GM18499 (cell line): ENCODE data around the gene MTG2.
A peak's percentile ranks its signal among the peaks of the same experiment; 100 is the strongest.

Experiments
- ATAC-seq: cut with Tn5 transposase; IDR thresholded peaks from one replicate; pipeline ENCODE4 v1.9.1; 2021; ENCODE audit warnings: moderate number of reproducible peaks; ENCODE audit not compliant: insufficient read depth, unreplicated experiment

Gene MTG2

DNA sequence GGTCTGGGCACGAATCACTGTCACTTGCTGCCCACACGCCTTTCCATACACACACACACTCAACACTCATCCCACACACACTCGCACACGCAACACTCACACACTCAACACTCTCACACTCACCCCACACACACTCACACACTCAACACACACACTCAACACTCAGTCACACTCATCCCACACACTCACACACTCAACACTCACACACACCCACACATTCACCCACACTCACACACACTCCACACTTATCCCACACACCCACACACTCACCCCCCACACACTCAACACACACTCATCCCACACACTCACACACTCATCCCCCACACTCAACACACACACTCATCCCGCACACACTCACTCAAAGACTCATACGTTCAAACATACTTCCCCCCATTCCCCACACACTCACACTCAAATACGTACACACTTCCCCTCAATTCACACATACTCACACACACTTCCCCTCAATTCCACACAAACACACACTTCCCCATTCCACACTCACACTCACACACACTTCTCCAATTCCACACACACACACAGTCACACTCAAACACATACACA lies 46.2 kb downstream of the MTG2 start:
- no peak for ATAC-seq

DNA sequence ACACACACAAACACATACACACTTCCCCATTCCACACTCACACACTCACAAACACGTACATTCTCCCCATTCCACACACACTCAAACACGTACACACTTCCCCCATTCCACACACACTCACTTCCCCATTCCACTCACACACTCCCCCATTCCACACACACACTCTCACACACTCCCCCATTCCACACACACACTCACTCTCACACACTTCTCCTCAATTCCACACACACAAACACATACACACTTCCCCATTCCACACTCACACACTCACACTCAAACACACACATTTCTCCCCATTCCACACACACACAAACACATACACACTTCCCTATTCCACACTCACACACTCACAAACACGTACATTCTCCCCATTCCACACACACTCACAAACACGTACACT lies 46.8 kb downstream of the MTG2 start:
- no peak for ATAC-seq

DNA sequence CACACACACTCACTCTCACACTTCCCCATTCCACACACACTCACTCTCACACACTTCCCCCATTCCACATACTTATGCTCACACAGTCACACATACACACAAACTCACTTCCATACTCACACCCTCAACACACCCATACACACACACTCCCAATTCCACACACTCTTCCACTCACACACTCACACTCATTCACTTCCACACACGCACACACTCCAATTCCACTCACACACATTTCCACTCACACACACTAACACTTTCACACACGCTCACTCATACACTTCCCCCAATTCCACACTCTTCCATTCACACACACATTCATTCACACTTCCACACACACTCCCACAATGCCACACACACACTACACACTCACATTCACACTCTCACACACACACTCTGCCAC lies 47.4 kb downstream of the MTG2 start:
- no peak for ATAC-seq

DNA sequence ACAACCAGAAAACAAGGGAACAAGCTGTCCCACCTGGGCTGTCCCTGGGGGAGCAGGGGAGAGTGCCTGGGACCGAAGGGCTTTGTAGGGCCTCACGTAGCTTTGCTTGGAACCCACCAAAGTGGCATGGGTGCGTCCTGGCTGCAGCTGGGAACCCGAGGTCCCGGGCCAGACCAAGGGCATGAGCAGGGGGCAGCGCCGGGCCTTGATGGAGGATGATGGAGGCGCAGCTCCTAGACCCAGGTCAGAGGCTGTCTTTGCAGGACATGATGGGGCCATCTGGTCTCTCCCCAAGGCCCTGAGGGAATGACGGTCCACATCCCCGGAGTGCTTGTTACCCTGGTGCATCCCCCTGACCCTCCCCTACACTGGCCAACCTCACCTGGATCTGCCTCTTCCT lies 47.9 kb downstream of the MTG2 start:
- no peak for ATAC-seq

DNA sequence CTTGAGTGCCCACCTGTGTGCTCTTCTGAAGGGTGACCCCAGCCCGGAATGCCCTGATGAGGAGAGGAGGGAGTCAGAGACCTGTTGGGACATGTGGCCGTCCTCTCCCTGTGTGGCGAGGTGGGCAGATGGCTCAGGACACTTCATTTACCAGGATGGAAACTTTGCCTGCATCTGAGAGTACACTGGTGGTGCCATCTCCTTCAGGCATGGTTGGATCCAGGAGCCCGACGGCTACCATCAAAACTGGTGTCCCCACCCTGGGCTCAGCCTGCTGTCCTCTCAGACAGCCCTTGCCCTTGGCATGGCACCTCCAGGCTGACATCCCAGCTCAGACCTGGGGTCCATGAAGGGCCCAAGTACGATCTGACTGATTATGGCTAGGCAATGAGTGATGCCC lies 48.5 kb downstream of the MTG2 start:
- ATAC-seq, result no peak

DNA sequence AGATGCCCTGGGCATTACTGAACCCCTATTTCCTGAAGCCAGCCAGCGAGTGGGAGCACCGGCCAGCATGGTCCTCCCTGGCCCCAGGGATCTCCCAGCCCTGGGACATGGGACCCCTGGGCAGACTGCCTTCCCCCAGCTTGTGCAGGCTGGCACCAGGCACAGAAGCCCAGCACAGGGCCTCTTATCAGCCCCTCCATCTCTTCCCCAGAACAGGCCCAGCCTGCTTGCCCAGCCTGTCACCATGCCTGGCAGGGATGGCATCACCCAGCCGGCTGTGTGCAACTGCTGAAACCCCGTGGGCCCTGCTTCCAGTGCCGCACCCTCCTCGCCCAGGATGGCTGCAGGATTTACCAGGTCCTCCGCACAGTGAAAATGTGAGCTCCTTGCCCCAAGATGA lies 49.4 kb downstream of the MTG2 start:
- no peak for ATAC-seq

DNA sequence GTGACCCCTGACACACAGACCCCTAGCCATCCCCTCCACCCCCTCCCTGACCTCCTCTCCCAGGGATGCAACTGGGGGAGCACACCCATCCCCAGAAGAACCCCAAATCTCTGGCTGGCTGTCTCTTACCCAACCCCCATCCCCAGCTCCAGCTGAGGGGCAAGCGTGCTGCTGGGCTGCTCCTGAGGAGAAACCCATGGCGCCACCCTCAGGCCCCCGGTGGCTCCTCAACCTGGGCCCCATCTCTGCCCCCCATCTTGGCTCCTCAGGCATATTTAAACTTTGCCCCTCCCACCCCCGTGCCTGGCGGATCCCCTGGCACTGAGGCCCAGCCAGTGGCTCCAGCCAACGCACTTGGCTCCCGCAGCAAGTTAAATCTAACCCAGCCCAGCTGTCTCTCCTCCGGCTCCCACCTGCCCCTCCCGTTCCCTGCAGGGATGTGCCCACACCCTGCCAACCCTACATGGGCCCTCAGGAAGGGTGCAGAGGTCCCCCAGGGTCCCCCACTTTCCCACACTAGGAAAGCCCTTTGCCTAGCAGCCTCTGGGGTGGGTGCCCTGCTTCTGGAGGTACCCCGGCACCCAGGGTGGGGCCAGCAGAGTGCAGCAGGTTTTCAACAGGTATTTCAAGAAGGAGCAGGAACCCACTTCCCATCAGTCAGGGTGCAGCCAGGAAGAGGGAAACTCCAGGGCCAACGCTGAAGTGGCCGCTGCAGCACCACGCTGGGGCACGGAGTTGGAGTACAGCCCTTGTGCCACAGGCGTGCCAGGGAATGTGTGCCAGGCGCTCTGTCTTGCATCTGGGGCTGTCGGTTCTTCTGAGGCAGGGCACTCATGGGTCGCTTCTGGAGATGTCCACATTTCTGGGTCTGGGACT lies 50.2 kb downstream of the MTG2 start:
- ATAC-seq, result no peak

DNA sequence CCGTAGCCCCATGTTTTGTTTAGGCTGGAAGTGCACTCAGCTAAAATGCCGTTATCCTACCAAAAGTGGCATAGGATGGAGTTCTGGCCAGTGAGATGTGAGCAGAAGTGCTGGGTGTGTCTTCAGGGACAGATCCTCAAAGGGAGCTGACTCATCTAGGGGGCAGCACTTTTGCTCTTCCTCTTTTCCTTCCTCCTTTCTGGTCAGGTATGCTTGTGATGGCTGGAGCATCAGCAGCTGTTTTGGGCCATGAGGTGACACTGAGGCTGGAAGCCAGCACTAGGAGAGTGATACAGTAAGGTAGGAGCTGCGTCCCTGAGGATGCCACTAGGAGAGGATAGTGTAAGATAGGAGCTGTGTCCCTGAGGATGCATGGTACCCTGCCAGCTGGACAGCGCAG lies 50.9 kb downstream of the MTG2 start:
- no peak for ATAC-seq

DNA sequence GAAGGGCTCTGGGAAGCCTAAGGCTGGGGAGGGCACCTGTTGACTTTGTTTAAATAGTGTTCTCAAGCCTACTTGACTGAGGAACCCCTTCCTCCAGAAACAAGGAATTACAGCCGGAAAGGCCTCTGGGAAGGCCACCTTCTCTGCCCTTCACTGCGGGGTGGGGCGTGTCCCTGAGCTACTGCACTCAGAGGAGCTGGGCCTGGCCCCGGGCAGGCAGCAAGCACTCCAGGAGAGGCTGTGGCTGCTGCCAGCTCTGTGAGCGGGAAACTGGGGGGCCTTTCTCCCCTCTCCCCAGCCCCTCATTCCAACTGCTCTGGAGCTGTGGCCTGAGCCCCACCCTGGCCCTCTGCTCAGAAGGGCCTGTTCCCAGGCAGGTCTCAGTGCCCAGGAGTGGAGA lies 51.5 kb downstream of the MTG2 start:
- ATAC-seq, result no peak

DNA sequence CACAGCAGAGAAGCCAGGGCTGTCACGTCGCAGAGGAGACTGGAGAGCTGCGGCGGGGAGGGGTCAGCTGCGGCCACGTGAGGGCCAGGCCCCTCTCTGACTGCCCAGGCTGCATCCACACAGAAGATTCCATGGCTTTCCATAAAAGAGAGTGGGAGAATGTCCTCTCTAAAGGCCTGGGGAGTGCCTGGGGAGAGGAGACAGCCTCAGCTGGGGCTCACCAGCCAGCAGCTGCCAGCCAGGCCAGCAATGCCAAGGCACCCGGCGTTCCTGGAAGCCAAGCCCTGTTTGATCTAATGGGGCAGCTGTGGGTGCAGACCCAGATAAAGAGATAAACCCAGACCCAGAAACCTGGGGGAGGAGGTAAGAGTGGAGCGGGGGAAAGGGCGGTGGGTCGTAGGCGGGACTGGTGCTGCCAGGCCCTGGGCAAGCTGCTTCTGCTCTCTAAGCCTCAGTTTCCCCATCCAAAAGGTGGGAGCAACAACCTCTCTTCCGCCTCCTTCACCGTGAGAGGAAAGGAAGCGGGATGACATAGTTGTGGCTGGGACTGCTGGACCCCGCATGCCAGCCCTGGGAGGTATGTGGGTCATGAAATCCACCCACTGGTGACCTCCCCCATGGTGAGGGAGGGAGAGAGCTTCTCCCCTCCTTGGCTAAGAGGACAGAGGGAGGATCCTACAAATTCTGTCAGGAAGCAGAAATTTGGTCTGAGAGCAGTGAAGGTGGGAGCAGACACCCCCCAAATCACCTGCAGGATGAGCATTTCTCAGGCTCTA lies 52.4 kb downstream of the MTG2 start:
- ATAC-seq, result no peak

DNA sequence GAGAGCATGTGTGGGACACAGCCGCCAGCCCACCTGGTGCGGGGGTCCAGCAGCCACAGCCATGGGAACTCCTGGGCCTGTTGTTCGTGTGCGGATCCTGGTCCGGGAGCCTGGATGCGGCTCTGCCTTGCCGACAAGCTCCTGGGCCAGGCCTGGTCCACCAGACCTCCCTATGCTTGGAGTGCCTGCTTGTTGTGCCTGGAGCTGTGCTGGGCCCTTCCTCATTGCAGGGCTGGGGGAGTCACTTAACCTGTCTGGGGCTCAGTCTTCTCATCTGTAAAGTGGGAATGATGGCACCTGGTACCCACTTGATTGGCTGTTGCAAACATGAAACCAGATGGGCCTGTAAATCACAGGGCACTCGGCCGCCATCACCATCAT lies 52.9 kb downstream of the MTG2 start:
- ATAC-seq, result no peak

DNA sequence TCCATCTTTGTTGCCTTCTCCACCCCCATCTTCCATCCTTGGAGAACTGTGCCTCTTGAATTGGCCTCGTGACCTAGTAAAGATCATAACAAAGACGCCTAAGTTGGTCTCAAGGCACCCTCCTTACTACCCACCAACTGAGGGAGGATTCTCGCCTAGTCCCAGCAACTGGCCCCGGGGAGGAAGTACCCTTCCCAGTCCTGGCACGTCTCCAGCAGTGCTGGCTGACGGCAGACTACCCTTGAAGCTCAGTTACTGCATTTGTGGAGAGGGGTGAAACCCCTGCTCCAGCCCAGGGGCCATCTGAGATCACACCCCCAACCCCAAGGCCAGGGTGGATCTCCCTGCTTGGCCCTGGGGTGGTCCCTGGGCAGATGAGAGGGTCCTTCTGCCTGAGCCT lies 53.4 kb downstream of the MTG2 start:
- ATAC-seq, result no peak

DNA sequence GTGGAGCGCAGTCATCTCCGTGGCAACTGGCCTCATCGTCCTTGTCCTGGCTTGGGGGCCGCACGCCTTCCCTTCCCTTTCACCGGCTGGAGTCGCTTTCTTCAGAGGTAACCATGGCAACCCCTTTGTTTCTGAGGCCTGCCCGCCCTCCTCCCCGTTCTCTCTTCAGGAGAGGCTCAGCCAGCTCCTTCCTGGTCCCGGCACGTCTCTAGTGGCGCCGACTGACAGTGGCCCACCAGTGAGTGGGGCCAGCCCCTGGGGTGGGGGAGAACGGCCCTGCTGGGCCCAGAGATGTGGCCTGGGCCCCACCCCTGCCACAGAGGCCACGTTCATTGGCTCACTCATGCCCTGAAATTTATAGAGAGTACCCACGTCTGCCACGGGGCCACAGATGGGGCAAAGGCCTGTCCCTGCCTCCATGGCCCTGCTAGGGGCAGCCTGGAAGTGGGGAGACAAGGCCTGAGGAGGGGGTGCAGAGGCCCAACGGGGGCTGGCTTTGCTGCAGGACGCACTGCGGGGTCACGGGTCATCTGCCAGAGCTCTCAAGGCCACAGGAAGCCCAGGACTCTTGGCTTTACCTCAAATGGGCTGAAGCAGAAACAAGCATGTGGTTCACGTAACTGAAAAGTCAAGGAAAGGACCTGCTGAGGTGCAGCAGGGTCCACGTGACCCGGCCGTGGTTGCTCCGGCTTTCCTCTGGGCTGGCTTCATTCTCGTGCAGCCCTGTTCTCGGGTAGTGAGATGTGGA lies 54.1 kb downstream of the MTG2 start:
- ATAC-seq, result no peak

DNA sequence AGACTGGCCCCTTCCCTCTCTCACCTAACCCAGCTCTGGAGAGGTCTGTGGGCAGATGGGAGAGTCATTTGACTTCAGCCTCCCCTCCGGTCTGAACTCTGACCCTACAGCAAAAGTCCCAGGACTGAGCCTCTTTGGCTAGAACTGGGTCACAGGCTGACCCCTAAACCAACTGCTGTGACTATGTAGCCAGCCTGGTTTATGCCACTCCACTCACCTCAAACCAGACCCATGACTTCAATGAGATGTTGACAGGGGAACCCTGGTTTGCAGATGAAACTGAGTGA lies 54.6 kb downstream of the MTG2 start:
- ATAC-seq, result no peak

DNA sequence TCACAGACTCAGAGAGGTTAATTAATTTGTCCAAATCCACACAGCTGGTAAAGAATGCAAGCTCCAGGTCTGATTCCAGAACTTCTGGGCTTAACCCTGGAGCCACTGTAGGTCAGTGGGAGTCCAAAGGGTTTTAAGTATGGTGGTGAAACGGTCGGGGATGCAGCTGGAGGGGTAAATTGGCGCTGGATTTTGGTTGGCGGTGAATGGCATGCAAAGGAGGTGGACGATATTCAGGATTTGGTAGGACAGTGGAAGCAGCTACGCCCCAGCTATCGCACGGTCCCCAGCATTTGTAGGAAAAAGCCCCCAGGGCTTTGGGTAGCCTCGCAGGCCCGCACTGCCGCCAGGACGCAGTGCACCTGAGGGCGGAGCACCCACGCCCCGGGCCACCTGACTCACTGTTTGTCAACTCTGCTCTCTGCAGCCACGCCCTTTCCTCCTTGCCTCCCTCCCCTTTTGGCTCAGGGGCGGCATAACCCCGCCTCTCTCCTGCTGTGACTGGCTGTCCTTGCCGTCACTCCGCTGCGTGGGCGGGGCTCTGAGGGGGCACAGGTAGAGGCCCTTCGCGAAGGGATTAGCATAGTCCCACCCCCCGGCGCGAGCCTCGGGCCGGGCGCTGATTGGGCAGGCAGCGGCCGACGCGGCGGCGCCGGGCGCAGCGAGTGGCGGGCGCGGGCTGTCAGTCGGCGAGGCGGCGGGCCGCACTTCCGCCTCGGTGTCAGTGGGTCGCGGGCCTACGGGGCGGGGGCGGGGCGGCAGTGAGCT lies 55.2 kb downstream of the MTG2 start, which contains the start of gene OSBPL2:
Gene OSBPL2 (plus strand): TSS at position 721 of the 768 bp plus-strand sequence. CDS start 17,664 bp downstream, outside the sequence.
- ATAC-seq, result peak; percentile 94

DNA sequence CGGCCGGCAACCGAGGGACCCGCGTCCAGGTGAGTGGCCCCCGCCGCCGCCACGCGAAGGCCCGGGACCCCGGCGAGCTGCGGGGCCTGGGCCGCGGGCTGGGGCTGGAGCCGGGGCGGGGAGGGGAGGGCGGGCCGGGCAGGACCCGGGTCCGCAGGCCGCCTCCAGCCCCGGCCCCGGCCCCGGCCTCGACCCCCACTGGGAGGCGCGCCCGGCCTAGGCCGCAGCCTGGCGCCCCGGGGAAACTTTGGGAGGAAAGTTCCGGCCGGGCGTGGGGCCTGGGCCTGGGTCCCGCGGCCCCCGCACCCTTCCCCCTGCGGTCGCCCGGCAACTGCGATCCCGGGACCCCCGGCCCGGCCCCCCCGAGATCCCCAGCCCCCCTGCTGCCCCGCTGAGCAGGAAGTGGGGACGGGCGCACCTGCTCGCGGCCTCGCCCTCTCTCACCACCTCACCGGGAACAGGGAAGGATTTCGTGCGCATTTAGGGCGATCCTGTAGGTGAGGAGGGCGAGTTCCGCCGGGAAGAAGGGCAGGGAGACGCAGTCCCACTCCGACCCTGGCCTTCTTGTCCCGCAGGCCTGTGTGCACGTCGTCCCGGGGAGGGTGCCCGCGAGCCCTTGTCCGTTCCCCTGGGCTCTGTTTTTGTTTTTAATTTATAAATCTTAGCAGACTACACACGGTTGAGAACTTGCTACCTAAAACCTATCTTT lies 55.9 kb downstream of the MTG2 start:
- ATAC-seq, result no peak

DNA sequence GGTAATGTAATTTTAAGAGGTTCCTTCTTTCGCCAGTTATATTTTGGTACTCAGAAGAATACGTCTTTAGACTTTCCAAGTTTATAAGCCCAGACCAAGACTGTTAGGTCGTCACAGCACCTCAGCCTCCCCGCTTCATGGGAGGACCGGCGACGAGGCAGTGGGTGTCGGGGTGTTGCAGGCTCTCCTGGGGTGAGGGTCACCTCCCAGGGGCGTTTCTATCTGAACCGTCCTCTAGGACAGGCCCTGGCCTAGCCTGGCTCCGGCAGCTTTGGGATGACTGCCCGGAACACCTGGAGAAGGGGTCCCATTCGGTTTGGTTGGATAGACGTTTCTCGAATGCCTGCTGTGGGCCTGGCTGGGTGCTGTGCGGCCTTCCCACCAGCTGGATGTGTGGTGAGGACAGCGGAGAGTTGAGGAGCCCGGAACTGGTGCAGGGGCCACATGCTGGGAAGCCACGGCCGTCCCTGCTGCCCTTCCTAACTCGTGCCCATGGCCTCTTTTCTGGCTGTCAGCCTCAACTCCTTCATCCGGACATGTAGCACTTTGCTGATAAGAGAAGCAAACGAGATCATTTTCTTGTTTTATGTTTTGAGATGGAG lies 56.6 kb downstream of the MTG2 start:
- ATAC-seq, result no peak

DNA sequence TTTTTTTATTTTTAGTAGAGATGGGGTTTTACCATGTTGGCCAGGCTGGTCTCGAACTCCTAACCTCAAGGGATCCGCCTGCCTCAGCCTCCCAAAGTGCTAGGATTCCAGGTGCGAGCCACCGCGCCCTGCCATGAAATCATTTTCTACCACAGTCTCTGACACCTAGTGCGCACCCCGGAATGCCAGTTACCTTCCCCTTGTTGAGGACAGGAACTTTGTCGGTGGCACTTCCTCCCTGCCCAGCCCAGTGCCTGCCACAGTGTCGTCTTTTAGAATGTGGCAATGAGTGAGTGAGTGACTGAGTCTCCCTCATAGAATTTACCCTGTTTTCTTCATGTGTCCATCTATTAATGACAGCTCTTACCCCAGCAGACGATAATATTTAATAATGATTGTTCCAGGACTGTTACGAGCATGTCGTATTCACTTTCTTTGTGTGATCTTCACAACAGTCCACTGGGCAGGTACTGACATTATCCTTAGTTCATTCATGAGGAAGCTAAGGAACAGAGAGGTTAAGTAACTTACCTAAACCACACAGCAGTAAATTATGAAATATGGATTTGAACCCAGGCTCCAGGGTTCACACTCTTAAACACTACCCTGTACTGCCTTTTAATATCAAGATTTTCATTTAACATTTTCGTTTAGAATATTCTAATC lies 57.3 kb downstream of the MTG2 start:
- ATAC-seq, result no peak

DNA sequence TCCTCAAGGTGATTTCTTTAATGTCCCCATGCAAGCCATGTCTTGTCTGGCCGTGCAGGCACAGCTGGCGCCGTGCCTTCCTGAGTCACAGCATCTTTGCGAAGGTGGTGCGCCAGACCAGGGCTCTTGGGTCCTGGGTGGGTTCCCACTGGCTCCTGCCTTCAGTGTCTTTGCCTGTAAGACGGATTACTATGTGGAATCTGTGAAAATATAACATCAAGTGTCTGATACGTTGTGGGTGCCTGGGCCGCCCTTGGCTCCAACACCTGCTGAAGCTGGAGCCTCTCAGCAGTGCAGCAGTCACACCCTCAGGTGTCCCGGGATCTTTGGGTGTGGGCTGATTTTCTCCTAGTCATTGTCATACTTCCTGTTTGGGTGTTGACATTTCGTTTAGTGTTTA lies 58.7 kb downstream of the MTG2 start:
- ATAC-seq, result no peak
